A549 (cell line): ENCODE measurements around the gene BNIP3. TPM values are rescaled to one million over a fixed set of nuclear protein-coding genes. Genes with fewer than 3 reads are reported as not detected.

ENCODE experiments used
- ATAC-seq, 2 experiments: fragments of 200-7000 bp in 1 of 2; fragments of >200 bp in 1 of 2; cut with Nextera tagmentation in 1 of 2; cut with Tn5 transposase in 1 of 2; 3 replicates each; pipeline versions ENCODE4 v1.8.0 to v1.9.1; 2018 to 2020; ENCODE audit warnings: mild to moderate bottlenecking in 1 of 2, moderate library complexity in 1 of 2
- CTCF ChIA-PET: fragments of 300-600 bp; sonication (Branson Sonifier 250); formaldehyde crosslinking; extraction: SDS; loops from one replicate; lab custom pipeline; 2021; ENCODE audit warnings: antibody characterized with exemption, inconsistent platforms; lab: Yijun Ruan, JAX
- POLR2A ChIA-PET: fragments of 350-600 bp; formaldehyde crosslinking; extraction: SDS; loops from one replicate; lab custom pipeline; 2021; ENCODE audit warnings: antibody characterized with exemption, inconsistent platforms; lab: Yijun Ruan, JAX
- DNase-seq, 2 experiments: peaks; one replicate each; pipeline versions ENCODE4 v3.0.0 to v3.0.0-alpha.2; 2011 to 2016; ENCODE audit warnings: low read depth in 1 of 2, low spot score in 1 of 2
- FAIRE-seq: peaks from 2 replicates; lab custom pipeline; 2011; peaks lifted over from hg19 to GRCh38; lab: Jason Lieb, UNC
- H3K27ac ChIP-seq, 2 experiments: fragments of >200 bp; sonication (Bioruptor Twin); formaldehyde crosslinking; 3 replicates each; pipeline ENCODE4 v1.5.1; 2016 to 2017
- H3K4me1 ChIP-seq: fragments of >200 bp; sonication (Bioruptor Twin); formaldehyde crosslinking; 3 replicates; pipeline ENCODE4 v1.6.1; 2016
- H3K4me2 ChIP-seq: fragments of >200 bp; sonication (Bioruptor Twin); formaldehyde crosslinking; 3 replicates; pipeline ENCODE4 v1.6.1; 2016
- H3K4me3 ChIP-seq: fragments of >200 bp; sonication (Bioruptor Twin); formaldehyde crosslinking; 3 replicates; pipeline ENCODE4 v1.5.1; 2016
- H3K9me3 ChIP-seq: fragments of >200 bp; sonication (Bioruptor Twin); formaldehyde crosslinking; 3 replicates; pipeline ENCODE4 v1.6.1; 2016
- BHLHE40 ChIP-seq: IDR thresholded peaks from 2 replicates; pipeline ENCODE4 v1.6.1; 2012; ENCODE audit warnings: low read depth, low read length, inconsistent platforms
- CBX2 ChIP-seq: fragments of 200-600 bp; sonication (generic); IDR thresholded peaks from 2 replicates; pipeline ENCODE4 v1.6.1; 2016; ENCODE audit warnings: low read depth, mild to moderate bottlenecking, borderline replicate concordance
- CHD2 ChIP-seq: fragments of 150-350 bp; IDR thresholded peaks from 2 replicates; pipeline ENCODE4 v1.6.1; 2014; ENCODE audit warnings: low read length; ENCODE audit not compliant: partially characterized antibody
- ELK1 ChIP-seq: fragments of 150-350 bp; IDR thresholded peaks from 2 replicates; pipeline ENCODE4 v1.6.1; 2014; ENCODE audit warnings: low read depth, mild to moderate bottlenecking, low read length
- GATA3 ChIP-seq: IDR thresholded peaks from 2 replicates; pipeline ENCODE4 v1.6.1; 2012; ENCODE audit warnings: borderline replicate concordance
- HDAC2 ChIP-seq: fragments of 200-600 bp; sonication (generic); IDR thresholded peaks from 2 replicates; pipeline ENCODE4 v1.6.1; 2016
- HES2 ChIP-seq: fragments of >200 bp; sonication (Bioruptor Twin); formaldehyde crosslinking; IDR thresholded peaks from 2 replicates; pipeline ENCODE4 v1.6.1; 2016
- HOXB13 ChIP-seq: fragments of 250-450 bp; sonication (Bioruptor Pico); IDR thresholded peaks from 2 replicates; pipeline ENCODE4 v1.5.0; 2020; ENCODE audit warnings: low read depth, mild to moderate bottlenecking, moderate library complexity
- JUNB ChIP-seq: fragments of >200 bp; sonication (Bioruptor Twin); formaldehyde crosslinking; IDR thresholded peaks from 2 replicates; pipeline ENCODE4 v1.6.1; 2016
- KDM5A ChIP-seq: fragments of 200-600 bp; sonication (generic); IDR thresholded peaks from 2 replicates; pipeline ENCODE4 v1.6.1; 2016; ENCODE audit warnings: antibody characterized with exemption, mild to moderate bottlenecking
- MAX ChIP-seq: IDR thresholded peaks from 2 replicates; pipeline ENCODE4 v1.6.1; 2012
- MAZ ChIP-seq: fragments of 150-350 bp; IDR thresholded peaks from 2 replicates; pipeline ENCODE4 v1.6.1; 2014; ENCODE audit warnings: antibody characterized with exemption, low read depth, low read length, borderline replicate concordance
- PBX3 ChIP-seq: IDR thresholded peaks from 2 replicates; pipeline ENCODE4 v1.6.1; 2012
- PHF8 ChIP-seq: fragments of 200-600 bp; sonication (generic); IDR thresholded peaks from 2 replicates; pipeline ENCODE4 v1.6.1; 2016; ENCODE audit warnings: low read depth, mild to moderate bottlenecking, antibody characterized with exemption, moderate library complexity, borderline replicate concordance
- RAD21 ChIP-seq, 2 experiments: fragments of >200 bp in 1 of 2; sonication (Bioruptor Twin) in 1 of 2; formaldehyde crosslinking in 1 of 2; IDR thresholded peaks in 1 of 2; conservative IDR thresholded peaks in 1 of 2; 2 replicates in 1 of 2; 3 replicates in 1 of 2; pipeline ENCODE4 v1.6.1; 2012 to 2018; ENCODE audit warnings: inconsistent platforms in 1 of 2
- RARB ChIP-seq: fragments of 250-450 bp; sonication (Bioruptor Pico); IDR thresholded peaks from 2 replicates; pipeline ENCODE4 v1.8.0; 2021; ENCODE audit warnings: mild to moderate bottlenecking, moderate library complexity
- RCOR1 ChIP-seq: fragments of 150-350 bp; IDR thresholded peaks from 2 replicates; pipeline ENCODE4 v1.6.1; 2014; ENCODE audit warnings: antibody characterized with exemption, low read length, low read depth
- RNF2 ChIP-seq: fragments of 200-600 bp; sonication (generic); IDR thresholded peaks from 2 replicates; pipeline ENCODE4 v1.6.1; 2016; ENCODE audit warnings: low read depth, mild to moderate bottlenecking, antibody characterized with exemption, moderate library complexity, borderline replicate concordance
- SMC3 ChIP-seq: fragments of >200 bp; sonication (Bioruptor Twin); formaldehyde crosslinking; IDR thresholded peaks from 3 replicates; pipeline ENCODE4 v1.6.1; 2018; ENCODE audit warnings: inconsistent platforms
- TP53 ChIP-seq: fragments of 250-450 bp; sonication (Bioruptor Pico); IDR thresholded peaks from 2 replicates; pipeline ENCODE4 v1.5.0; 2021; ENCODE audit warnings: mild to moderate bottlenecking, moderate library complexity
- ZFP36 ChIP-seq: fragments of 450-650 bp; IDR thresholded peaks from 2 replicates; pipeline ENCODE4 v1.6.1; 2014; ENCODE audit warnings: borderline replicate concordance; ENCODE audit not compliant: partially characterized antibody
- WGBS: methylation state at CpG from one replicate; pipeline ENCODE4 v1.1.6; 2017; ENCODE audit errors: missing lambda C conversion rate; 5-methylcytosine and 5-hydroxymethylcytosine counted together
- polyA plus RNA-seq, 4 experiments: library from polyadenylated mRNA; depleted of rRNA in 3 of 4; stranded (reverse); fragments of >200 nt; fragmentation: RNase III in 1 of 4; extraction: RNeasy Plus Mini Kit Qiagen cat#74134 plus additional on column Dnase treatment in 1 of 4; gene quantifications; 2 replicates in 3 of 4; 3 replicates in 1 of 4; pipeline ENCODE4 v1.2.3, GENCODE V29; 2011 to 2017
- TF ChIP-seq, protein P1 (sequence below): IDR thresholded peaks from 2 replicates; pipeline ENCODE4 v1.6.1; 2012; ENCODE audit warnings: low read depth, borderline replicate concordance
- TF ChIP-seq, protein P2 (sequence below): fragments of 450-650 bp; IDR thresholded peaks from 2 replicates; pipeline ENCODE4 v1.6.1; 2014; ENCODE audit warnings: antibody characterized with exemption

The BNIP3 gene
- polyA plus RNA-seq, 2 of the 4 experiments (the other 2 are of a cell fraction), result 46.9 to 51.2 TPM

GRCh38 chr10:131933696-131934086, 48.0 kb downstream of the BNIP3 start:
- TF ChIP-seq CBX2, result no peak
- no peak for TF ChIP-seq BHLHE40
- TF ChIP-seq PBX3, result no peak
- no peak for TF ChIP-seq SMC3
- TF ChIP-seq HOXB13 (CRISPR knock-in tag), result no peak
- no peak for TF ChIP-seq RARB (CRISPR knock-in tag)
- no peak for TF ChIP-seq HDAC2
- no peak for TF ChIP-seq RNF2
- no peak for TF ChIP-seq PHF8
- TF ChIP-seq ELK1, result no peak
- TF ChIP-seq TP53 (CRISPR knock-in tag), result no peak
- TF ChIP-seq, protein P1, sequence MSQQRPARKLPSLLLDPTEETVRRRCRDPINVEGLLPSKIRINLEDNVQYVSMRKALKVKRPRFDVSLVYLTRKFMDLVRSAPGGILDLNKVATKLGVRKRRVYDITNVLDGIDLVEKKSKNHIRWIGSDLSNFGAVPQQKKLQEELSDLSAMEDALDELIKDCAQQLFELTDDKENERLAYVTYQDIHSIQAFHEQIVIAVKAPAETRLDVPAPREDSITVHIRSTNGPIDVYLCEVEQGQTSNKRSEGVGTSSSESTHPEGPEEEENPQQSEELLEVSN, result no peak
- TF ChIP-seq, protein P2, sequence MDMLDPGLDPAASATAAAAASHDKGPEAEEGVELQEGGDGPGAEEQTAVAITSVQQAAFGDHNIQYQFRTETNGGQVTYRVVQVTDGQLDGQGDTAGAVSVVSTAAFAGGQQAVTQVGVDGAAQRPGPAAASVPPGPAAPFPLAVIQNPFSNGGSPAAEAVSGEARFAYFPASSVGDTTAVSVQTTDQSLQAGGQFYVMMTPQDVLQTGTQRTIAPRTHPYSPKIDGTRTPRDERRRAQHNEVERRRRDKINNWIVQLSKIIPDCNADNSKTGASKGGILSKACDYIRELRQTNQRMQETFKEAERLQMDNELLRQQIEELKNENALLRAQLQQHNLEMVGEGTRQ, result no peak
- TF ChIP-seq ZFP36, result no peak
- TF ChIP-seq GATA3, result no peak
- no peak for TF ChIP-seq JUNB
- no peak for ATAC-seq
- Histone ChIP-seq H3K4me3 (no peak overlapping the region), H3K9me3 (no peaks in the 10 kb centered on the region), H3K4me1 (peaks cover 6% of the 10 kb centered on the region; the same call in 2 of the 3 replicates), H3K4me2 (no peak overlapping the region), H3K27ac (no peak overlapping the region)
- no peak for FAIRE-seq
- ChIA-PET POLR2A (no interaction called here), CTCF (interaction anchor here (1.0 to 1.1 kb wide), 2 partner anchors 9 to 29 kb away, joined by 3 read pairs; no protein-coding TSS in a partner anchor)
- no peak for DNase-seq
- 92% methylated on average over 2 of the region's 2 CpGs for WGBS

DNA sequence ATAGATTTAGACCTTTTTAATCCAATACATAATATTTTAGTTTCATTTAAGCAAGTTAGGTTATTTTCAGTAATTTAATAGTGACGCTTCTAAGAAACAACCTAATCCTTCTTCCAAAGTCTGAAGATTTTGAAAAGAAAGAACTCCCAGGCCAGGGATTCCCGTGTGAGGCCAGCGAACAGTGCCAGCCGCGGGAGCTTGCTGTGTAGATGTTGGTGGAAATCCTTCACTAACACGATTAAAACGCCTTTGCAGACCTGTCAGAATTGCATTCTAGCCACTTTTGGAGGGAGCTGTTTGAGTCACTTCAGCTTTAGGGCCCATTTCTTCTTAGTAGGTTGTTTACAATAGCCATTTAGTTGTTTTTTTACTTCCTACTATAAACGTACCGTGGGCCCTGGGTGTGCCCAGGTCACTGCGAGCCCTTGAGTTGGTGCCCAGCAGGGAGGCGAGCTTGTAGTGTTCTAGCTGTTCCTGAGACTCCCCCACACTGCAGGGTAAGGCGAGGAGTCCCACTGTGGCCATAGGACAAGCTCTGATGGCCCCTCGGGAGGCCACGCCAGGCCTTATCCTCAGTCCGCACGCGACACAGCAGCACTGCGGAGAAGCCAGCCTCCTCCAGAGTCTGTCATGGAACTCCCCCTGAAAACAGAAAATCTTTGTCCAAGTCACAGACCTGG, 48.6 kb downstream of the BNIP3 start:
- TF ChIP-seq PBX3 (no peak), KDM5A (no peak), RNF2 (no peak), CHD2 (no peak), RAD21 (conservative IDR thresholded peaks at IDR 0.05 in 1 of 2, IDR thresholded peaks at IDR 0.05 in 1 of 2) (no peak), MAX (no peak), HES2 (no peak), MAZ (no peak), SMC3 (no peak), RCOR1 (no peak)
- TF ChIP-seq, all 56 proteins: peak for 0
- FAIRE-seq, result no peak
- Histone ChIP-seq H3K27ac (no peak overlapping the region), H3K9me3 (no peaks in the 10 kb centered on the region), H3K4me3 (no peak overlapping the region), H3K4me1 (peaks cover 11% of the 10 kb centered on the region), H3K4me2 (no peak overlapping the region)
- ATAC-seq, result no peak
- DNase-seq, result no peak
- POLR2A ChIA-PET, result no interaction called here
- CTCF ChIA-PET, result interaction anchor here (0.7 to 1.4 kb wide), 4 partner anchors 10 to 209 kb away, joined by 3 to 5 read pairs (median 3); no protein-coding TSS in a partner anchor
- 88% methylated on average over 18 of the region's 18 CpGs for WGBS
